NCI-H2196 treated with DMSO at 0.1 percent for 48 hours (cell line): ENCODE data around the gene VIPR2.
"Not testable (repeated sequence)": the region's sequence is repeated elsewhere in the genome, so short reads cannot be mapped to it uniquely, and the experiment has no call there.

Experiments used
- DNase-seq: peaks from one replicate; lab custom pipeline; 2025; ENCODE audit not compliant: unreplicated experiment; lab: John Stamatoyannopoulos, UW

VIPR2 gene

DNA sequence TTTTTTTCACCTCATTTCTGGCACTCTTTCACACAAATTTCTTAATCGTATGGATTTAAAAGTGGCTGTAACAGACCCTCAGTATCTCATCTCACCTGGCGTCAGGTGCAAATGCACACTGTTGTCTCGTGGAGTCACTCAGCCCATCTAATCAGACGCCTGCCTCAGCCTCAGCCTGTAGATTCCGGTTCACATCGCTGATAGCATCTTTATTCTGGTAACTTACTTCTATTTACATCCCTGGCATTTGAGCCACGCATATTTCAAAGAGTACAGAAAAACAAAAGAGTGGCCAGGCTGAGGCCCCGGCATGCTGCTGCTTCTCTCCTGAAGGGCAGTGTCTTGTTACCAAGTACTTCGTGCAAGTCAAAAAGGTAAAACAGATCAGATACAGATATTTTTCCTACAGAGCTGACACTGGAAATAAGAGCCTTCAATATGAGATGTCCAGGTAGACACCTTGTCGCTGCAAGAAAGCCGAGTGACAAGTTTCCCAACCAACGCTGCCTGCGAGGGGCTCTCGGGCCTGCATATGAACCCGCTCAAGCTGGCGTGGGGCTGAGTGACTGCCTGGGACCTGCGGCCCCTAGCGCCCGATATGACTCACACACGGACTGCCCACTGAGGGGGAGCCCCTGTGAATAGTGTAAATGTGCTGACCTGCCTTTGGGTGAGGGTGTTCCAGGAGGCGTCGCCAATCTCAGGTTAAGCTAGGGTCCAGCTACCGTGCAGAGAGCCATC lies 4.3 kb downstream of the VIPR2 start:
- DNase-seq, result no peak

DNA sequence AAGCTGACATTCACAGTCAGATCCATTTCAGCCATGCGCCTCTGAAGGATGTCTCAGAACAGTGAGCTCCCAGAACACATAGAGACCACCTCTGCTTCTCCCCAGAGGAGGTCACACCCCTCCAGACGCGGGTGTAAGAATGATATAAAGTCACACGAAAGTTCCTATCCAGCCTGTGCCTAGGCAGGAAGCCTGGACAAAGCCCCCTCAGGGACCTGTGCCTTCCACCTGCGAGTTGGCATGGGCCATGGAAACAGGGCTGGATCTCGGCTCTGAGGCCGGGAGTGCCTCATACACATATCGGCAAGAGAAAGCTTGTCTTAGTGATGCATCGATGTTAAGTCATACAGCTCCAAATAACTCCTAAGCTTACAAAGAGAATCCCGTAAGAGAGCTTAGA lies 5.0 kb downstream of the VIPR2 start:
- DNase-seq, result no peak

DNA sequence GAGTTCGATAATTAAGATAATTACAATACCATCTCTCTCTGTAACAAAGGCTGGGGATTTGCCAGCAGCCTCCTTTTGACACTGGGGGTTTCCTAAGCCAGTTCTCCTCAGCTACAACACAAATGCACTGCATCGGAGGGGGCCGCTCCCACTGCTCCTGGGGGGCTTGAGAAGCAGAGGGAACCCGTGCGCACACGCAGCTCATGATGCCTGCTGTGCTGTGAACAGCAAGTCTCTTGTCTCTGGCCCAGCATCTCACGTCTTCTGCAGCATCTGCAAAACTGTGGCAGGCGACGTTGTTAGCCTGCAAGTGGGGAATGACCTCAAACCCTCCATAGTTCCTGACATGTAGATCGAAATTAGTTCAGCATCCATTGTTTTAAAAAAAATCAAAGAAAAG lies 5.5 kb downstream of the VIPR2 start:
- DNase-seq, result no peak

DNA sequence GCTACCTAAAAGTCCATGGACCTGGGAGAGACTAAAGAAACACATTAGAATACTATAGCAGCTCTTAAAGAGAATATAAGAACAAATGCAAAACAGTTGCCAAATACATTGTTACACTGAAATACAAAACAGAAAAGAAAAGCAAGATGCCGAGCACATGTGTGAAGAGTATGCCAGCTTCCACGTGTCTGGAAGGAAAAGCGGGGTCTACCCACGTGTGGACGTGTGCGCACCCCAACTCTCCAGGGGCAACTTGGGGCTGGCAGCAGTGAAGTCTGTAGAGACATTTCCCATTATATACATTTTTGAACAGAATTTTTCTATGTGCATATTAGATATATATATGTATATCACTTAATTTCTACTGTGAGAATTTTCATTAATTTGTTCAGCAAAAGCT lies 6.2 kb downstream of the VIPR2 start:
- no peak for DNase-seq

DNA sequence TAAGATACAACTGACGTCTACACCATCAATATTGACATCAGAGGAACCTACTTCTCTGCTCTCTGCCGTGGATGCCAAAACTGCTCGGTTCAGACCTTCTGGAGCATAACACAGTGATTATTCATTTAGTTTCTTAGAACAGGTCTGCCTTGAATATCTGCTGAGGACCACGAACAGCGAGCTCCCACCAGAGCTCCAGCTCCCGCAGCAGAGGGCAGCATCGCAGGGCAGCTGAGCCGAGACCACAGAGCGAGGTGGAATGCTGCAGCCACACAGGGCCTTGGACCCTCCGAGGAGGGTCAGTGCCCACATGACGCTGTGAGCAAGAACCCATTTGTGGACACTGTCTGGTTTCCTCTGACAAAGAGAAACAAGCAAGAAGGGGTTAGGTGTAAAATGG lies 6.8 kb downstream of the VIPR2 start:
- no peak for DNase-seq

DNA sequence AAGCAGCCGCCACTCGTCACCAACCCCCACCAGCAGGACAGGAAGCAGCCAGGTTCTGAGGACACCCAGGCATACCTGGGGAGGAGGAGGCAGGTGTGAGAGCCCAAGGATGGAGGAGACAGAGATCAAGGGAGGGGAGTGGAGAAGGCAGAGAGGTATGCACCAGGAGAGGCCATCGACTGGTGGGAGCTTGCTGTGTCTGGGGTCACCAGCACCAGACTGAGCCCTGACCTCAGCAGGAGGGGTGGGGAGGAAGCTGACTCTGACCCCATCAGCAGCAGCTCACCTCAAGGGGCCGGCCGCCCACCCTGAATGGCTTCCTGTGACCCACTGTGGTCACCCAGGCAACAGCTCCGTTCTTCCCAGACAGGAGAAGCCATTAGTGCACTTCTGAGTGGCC lies 7.8 kb downstream of the VIPR2 start:
- no peak for DNase-seq

DNA sequence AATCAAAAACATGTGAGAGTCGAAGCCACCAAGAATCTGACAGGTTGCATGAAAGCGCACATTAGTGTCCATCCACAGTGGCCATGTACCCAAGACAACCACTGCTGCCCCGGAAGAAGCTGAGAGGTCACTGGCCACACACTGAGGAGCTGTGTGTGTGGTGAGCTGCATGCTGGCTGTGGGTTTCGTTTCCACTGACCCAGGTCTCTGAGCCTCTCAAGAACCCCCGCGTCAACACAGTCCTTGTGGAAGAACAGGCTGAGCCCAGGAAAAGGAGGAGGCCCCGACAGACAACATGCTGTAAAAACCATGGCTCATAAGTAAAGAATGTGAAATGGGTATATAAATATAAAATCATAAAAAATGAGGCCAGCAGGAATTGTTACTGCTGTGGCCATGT lies 8.2 kb downstream of the VIPR2 start:
- no peak for DNase-seq

DNA sequence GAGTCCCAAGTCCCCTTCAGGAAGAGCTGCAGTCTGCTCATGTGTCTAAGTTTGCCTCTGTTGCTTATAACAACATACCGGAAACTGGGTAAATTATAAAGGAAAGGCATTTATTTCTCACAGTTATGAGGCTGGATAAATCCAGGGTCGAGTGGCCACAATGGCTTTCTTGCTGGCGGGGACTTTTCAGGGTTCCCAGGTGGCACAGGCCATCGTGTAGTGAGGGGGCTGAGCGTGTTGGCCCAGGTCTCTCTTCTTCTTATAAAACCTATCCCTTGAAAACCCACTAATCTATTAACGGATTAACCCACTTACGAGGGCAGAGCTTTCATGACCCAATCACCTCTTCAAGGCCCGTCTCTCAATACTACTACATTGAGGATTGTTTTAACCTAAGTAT lies 8.7 kb downstream of the VIPR2 start:
- DNase-seq, result no peak

DNA sequence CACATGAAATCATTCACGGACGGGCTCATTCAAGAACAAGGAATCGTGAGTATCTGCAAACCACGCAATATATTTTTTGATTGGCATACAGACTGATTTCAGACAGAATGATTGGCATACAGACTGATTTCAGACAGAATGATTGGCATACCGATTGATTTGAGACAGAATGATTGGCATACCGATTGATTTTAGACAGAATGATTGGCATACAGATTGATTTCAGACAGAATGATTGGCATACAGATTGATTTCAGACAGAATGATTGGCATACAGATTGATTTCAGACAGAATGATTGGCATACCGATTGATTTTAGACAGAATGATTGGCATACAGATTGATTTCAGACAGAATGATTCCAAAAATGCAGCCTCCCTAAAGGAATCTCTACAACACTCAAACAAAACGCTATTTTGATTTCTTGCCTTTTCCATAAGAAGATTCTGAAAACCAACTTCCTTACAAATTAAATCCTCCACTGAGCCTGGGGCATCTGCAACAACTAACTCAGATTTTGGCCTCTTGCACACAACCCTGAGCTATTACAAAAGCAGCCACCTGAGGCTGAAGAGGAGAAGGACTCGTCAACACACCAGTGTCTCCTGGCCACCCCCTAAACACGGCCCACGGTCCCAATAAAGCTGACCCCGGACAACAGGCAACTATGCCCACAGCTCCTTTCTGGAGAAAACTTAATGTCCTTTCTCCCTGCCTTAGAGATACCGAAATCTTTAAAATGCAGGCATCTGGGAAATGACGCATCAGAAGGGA lies 11.8 kb downstream of the VIPR2 start:
- DNase-seq, result not testable (repeated sequence)

DNA sequence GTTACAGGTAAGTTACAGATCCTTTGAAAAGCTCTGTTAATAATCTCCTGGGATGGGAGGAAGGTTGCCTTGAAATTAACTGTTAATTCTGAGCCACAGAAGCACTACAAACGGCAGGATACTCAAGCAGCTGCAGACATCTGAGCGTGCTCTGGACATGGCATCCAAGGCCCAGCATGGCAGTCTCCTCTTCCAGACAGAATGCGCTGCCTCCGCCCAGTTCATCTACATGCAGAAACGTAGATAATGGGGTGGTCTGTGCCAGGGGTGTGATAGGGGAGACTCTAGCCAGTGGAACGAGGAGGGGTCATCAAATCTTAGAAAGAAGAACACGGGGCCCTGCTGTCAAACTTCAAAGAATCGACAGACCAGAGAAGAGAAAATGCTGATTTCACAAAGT lies 13.8 kb downstream of the VIPR2 start:
- no peak for DNase-seq

DNA sequence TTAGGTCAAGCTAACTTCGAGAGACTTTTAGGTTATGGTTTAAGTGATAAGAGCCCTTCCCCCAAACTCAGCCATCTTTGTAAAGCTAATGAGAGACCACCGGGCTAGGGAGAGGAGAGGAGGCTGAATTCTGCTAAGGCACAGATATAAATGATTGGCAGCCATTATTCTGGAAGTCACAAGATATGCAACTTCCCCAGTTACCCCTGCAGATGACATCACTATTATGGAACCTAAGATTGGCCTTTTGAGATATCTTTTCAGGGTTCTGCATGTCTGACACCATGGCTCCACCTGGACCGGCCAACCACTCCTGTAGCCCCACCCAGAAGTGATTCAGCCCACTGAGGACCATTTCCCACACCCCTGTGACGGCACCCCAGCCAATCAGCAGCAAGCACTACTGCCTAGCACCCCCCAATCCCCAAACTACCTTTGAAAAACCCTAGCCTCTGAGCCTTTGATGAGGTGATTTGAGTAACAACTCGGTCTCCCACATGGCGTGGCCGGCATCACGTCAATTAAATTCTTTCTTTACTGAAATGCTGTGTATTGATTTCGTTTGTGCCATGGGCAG lies 14.4 kb downstream of the VIPR2 start:
- no peak for DNase-seq

DNA sequence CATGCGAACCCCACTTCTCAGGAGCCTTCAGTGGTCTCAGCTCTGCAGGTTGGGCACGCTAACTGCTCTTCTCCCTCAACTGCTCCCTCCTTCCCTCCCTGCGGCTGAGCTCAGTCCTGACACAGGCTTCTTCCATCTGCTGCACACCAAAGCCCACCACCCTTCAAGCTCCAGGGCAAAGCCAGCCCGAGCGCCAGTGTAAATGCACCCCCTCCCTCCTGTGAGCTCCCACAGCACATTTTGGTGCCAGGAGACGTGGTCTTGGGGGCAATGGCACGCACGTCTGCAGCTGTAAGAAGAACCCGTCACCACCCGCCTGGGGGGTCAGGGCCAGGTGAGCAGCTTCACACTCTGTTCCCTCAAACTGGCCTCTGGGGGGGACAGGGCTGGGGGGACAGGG lies 15.9 kb downstream of the VIPR2 start:
- DNase-seq, result no peak

DNA sequence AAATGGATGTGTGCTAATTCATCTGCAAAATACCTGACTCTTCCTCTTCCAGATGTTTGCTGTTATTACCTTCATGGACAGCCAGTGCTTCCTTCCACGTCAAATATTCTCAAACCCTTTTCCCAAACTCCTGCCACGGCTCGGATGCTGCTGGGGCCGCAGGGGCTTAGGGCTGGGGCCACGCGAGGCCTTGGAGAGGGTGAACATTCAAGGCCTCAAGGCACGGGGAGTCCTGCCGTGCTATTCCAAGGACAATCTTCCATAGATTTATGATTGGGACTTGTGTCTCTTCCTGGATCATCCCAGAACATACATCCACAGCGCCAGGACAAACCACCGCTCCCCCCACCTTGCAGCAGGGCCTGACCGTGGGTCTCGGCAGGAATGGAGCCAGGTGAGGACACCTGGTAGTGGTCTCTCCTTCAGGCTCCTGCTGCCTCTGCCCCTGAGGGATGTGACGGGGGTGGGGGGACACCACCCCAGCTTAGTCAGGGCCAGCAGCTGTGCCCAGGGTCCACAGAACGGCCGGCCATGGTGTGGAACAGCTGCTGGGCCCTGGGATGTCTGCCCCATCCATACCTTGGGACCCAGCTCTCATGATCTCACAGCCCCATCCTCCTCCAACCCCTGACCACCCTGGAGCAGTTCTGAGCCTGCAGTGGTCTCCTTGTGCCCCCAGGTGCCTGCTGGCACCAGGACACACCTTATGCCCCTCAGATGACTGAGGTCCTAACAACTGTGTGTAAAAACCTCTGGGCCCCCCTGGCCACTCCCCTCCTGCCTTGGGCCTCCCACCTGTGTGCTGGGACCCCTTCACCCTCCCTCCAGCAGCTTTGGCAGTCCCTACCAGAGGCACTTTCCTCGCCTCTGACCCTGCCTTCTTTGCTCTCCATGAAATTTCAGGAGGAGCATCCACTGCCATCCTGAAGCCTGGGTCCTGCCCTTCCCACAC lies 16.7 kb downstream of the VIPR2 start:
- no peak for DNase-seq

DNA sequence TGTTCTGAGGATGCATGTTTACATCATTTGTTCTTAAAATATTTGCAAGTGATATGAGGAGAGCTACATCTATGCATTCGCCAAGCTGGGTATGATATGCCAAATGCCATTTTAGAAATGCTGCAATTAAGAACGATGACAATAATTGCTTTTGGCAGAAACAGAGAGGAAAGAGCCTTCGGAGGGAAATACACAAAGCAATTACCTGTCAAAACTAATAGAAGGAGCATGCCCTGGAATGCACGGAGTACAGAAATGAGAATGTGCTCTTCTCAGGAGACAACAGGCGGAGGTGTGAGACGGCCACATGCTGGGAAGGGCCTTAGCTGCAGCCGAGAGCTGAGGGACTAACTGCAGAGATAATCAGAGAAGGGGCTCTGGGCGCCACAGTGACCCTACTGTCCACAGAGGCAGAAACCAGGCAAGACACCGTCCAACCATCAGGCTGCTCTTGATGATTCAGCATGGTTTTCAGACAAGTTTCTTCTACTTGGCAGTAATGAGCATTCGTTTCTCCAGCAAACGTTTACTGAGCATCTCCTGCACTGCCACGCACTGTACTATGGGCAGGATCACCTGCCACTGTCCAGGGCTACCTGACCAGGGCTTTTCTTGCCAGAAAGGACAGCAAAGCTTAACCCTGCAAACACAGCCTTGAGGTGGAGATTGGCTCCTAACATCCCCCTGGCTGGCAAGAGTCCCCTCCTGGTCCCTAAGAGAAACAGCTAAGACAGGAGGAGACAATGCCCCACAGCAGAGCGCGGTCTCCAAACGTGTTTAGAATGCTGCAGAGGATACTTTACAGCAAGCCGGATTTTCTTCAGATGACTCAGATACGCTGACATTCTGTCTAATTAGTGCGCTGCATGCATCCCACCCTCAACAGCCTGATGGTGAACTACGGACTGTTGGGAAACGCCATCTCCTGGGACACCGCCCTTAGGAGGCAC lies 18.1 kb downstream of the VIPR2 start:
- no peak for DNase-seq

DNA sequence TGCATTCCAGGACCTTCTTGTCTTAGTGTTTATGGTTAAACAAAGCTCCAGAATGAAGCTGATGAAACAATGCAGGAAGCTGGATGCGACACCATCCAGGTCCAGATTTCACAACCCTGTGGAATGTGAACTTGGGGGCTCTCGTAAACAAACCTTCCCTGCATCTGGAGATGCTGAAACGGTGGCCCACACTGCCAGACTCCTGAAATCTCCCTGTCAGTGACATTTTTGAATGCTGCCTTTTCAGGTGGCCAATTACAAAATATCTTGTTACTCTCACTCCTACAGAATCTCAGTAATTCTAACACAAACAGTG lies 18.8 kb downstream of the VIPR2 start:
- no peak for DNase-seq

DNA sequence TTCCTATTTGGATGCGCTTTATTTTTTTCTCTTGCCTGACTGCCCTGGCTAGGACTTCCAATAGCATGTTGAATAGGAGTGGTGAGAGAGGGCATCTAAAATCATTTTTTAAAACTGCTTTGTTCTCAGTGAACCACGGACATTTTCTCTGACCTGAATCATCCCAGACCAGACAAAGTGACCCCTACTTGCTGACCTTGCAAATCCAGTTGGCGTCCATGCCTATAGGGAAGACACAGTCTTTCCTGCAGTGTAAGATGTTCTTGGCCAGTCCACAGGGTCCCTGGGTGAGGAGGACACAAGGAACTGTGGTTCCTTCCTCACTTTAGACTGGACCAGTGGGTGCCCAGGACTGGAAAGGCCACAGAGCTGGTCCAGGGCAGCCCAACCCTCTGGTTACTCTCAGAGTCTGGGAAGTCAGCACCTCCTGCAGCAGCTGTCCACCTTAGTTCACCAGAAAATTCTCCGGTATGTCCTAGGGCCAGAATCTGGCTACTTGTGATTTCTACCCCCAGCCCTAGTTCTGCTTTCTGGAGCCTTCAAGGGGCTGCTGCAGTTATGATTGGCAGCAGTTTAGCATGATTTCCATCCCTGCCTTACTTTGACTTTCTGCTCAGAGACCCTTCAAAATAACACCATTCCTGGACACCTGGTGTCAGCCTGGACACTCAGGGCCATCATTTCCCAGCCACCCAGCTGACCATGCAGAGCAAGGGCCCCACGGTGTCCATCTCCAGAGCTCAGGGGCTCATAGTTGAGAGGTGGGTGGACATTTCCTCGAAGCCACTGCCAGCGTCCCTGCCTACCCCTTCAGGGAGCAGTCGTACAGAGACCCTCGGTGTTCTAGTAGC lies 19.3 kb downstream of the VIPR2 start:
- DNase-seq, result no peak

DNA sequence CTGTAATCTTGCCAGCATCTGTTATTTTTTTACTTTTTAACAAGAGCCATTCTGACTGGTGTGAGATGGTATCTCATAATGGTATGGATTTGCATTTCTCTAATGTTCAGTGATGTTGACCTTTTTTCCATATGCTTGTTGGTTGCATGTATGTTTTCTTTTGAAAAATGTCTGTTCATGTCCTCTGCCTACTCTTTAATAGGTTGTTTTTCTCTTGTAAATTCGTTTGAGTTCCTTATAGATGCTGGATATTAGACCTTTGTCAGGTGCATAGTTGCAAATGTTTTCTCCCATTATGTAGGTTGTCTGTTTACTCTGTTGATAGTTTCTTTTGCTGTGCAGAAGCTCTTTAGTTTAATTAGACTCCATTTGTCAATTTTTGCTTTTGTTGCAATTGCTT lies 20.9 kb downstream of the VIPR2 start:
- not testable (repeated sequence) for DNase-seq

DNA sequence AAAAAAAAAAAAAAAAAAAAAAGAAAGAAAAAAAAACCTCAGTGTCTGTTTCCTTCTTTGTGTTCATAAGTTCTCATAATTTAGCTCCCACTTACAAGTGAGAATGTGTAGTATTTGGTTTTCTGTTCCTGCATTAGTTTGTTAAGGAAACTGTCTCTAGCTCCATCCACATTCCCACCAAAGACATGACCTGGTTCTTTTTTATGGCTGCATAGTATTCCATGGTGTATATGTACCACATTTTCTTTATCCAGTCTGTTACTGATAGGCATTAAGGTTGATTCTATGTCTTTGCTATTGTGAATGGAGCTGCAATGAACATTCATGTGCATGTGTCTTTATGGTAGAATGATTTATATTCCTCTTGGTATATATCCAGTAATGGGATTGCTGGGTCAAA lies 21.4 kb downstream of the VIPR2 start:
- not testable (repeated sequence) for DNase-seq

DNA sequence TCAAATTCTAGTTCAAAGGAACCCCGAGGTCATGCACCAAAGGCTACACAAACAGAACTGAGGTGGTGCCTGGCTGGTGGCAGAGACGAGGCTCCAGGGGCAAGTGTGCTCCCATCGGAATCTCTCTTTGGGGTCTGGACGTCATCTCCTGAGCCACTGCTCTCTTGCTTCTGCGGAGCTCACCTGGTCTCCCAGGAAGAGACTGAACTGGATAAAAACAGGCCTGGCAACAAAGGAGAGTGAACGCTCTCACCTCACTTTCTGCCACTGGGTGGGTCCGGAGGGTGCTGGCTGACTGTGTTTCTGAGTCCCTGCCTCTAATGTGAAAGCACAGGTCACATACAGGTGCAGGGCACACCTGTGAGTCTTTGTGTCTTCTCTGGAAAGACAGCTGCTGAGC lies 22.4 kb downstream of the VIPR2 start:
- no peak for DNase-seq
